Activated CD4-positive, alpha-beta memory T cell treated with anti-CD3 and anti-CD28 coated beads, Interleukin-2, amount 10 ng/mL, durations not matched to agents 7 days and 5 days (primary cell): ENCODE results near the gene SCARF1. TPM values are rescaled to one million over a fixed set of nuclear protein-coding genes. Genes with fewer than 3 reads are reported as not detected.

ENCODE experiments used
- CTCF ChIA-PET: fragments of 350-600 bp; sonication (Branson Sonifier 250); formaldehyde crosslinking; loops from one replicate; lab custom pipeline; 2021; ENCODE audit warnings: antibody characterized with exemption, inconsistent platforms; lab: Charles Lee
- POLR2A ChIA-PET: fragments of 350-600 bp; sonication (Branson Sonifier 250); formaldehyde crosslinking; loops from one replicate; lab custom pipeline; 2021; ENCODE audit warnings: antibody characterized with exemption; lab: Charles Lee
- DNase-seq: peaks from one replicate; pipeline ENCODE4 v3.0.0-alpha.2; 2020
- H3K27ac Mint-ChIP-seq: one replicate; pipeline ENCODE4 v1.8.0; 2021; ENCODE audit warnings: mild to moderate bottlenecking, mixed read lengths
- H3K27me3 Mint-ChIP-seq: one replicate; pipeline ENCODE4 v1.8.0; 2021; ENCODE audit warnings: mixed read lengths
- H3K36me3 Mint-ChIP-seq: one replicate; pipeline ENCODE4 v1.8.0; 2021; ENCODE audit warnings: low read depth, mixed read lengths
- H3K4me1 Mint-ChIP-seq: one replicate; pipeline ENCODE4 v1.8.0; 2021; ENCODE audit warnings: mixed read lengths
- H3K4me3 Mint-ChIP-seq: one replicate; pipeline ENCODE4 v1.8.0; 2021; ENCODE audit warnings: mild to moderate bottlenecking, mixed read lengths
- H3K9me3 Mint-ChIP-seq: one replicate; pipeline ENCODE4 v1.8.0; 2021; ENCODE audit warnings: mixed read lengths
- total RNA-seq, 2 experiments: library from RNA; stranded (reverse); gene quantifications; one replicate each; pipeline ENCODE4 v1.2.3, GENCODE V29; 2021

SCARF1 gene
- total RNA-seq, 2 experiments from 2014 or later = 2.8 to 3.2 TPM

DNA sequence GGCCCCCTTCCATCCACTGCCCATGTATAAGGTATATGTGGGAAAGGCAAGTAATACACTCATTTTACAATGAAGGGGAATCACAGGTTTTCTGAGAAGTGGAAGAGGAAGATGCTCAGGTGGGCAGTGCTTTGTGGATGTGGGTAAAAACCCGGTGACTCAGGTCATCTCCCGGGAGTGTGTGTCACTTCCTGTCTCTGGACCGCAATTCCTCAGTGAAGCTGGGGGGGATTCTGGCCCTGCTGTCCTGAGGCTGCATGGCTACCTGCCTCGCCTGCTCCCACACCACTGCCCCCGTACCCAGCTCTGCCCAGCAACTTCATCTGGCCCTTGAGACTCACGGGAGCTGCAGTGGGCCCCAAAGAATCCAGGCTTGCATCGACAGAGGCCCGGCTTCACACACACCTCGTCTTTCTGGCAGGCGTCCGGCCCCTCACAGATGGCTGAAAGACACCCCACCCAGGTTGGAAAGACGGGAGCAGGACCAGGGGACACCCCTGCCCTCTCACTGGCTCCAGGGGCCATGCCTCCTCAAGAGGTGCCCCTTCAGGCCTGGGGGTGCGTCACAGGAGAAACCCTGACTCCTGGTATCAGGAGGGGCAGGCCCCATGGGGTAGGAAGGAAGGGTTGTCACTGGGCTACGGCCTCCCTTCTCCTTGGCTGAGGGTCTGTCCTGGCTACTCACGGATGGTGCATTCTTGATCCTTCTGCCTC is 882 bp downstream of the SCARF1 start:
- H3K27me3 Mint-ChIP-seq = no peaks in the 10 kb centered on the region
- H3K9me3 Mint-ChIP-seq = no peaks in the 10 kb centered on the region
- H3K4me1 Mint-ChIP-seq = peaks cover 31% of the 10 kb centered on the region
- no peaks in the 10 kb centered on the region for H3K36me3 Mint-ChIP-seq
- H3K27ac Mint-ChIP-seq = peak overlapping the region; percentile 74
- H3K4me3 Mint-ChIP-seq = peak overlapping the region; percentile 72
- CTCF ChIA-PET = no interaction called here
- POLR2A ChIA-PET = interaction anchor here (3.2 kb wide), 1 partner anchor 72 kb away, joined by 11 read pairs; no protein-coding TSS in a partner anchor
- DNase-seq = peak; percentile 59

DNA sequence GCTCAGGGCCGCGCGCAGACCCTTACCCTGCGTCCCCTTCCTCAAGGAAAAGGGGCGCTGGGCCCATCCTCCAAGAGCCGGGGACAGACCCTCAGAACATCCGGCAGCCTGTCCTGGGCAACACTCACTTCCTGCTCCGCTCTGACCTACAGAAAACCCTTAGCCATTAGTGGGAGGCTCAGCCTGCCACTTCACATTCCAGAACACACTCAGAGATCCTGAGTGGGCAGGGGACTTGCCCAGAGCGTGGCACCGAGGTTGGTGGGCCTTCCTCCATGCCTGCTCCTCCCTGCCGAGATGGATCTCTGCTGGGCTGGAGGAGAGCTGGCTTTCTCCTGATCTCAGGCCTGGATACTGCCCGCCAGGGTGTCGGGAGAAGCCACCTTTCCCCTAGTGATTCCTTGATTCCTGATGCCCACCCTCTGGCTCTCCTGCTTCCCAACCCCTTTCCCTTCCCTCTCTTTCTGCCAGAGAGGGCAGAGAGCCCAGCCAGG is 1.5 kb downstream of the SCARF1 start:
- no peaks in the 10 kb centered on the region for H3K27me3 Mint-ChIP-seq

DNA sequence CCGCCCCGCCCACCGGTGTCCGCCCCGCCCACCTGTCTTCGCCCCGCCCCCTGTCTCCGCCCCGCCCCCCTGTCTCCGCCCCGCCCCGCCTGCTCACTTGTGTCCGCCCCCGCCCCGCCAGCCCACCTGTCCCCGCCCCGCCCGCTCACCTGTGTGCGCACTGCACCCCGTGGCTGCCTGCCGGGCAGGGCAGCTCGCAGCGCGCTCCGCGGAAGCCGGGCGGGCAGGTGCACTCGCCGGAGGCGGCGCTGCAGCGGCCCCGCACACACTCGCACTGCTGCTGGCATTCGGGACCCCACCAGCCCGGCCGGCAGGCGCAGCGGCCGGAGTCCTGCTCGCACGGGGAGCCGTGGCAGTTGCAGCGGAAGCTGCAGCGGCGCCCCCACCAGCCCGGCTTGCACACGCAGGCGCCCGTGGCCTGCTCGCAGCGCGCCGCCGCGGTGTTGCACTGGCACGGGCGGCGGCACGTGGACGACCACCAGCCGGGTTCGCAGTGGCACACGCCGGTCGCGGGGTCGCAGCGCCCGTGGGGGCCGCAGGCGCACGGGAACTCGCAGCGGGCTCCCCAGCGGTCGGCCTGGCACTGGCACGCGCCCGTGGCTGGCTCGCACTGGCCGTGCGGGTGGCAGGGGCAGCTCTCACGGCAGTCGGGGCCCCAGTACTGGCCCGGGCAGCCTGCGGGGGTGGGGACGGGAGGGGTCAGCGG is 2.1 kb downstream of the SCARF1 start:
- H3K4me3 Mint-ChIP-seq = peak overlapping the region; percentile 72
- H3K9me3 Mint-ChIP-seq = no peaks in the 10 kb centered on the region
- POLR2A ChIA-PET = interaction anchor here (1.1 to 3.2 kb wide), 2 partner anchors 73 to 82 kb away, joined by 3 to 11 read pairs; no protein-coding TSS in a partner anchor
- DNase-seq = peak; percentile 62
- CTCF ChIA-PET = interaction anchor here (1.1 kb wide), 1 partner anchor 69 kb away, joined by 4 read pairs; no protein-coding TSS in a partner anchor
- H3K27ac Mint-ChIP-seq = no peak overlapping the region
- H3K27me3 Mint-ChIP-seq = no peaks in the 10 kb centered on the region
- H3K4me1 Mint-ChIP-seq = peaks cover 31% of the 10 kb centered on the region
- no peaks in the 10 kb centered on the region for H3K36me3 Mint-ChIP-seq

More for the DNA sequence above, 1.5 kb downstream of the SCARF1 start:
- Mint-ChIP-seq H3K36me3 (no peaks in the 10 kb centered on the region), H3K4me3 (peak overlapping the region; percentile 72), H3K9me3 (no peaks in the 10 kb centered on the region), H3K4me1 (peaks cover 31% of the 10 kb centered on the region), H3K27ac (peak overlapping the region; percentile 74)
- CTCF ChIA-PET = interaction anchor here (1.1 kb wide), 1 partner anchor 70 kb away, joined by 4 read pairs; no protein-coding TSS in a partner anchor
- POLR2A ChIA-PET = interaction anchor here (1.1 to 3.2 kb wide), 2 partner anchors 73 to 83 kb away, joined by 3 to 11 read pairs; no protein-coding TSS in a partner anchor
- no peak for DNase-seq

DNA sequence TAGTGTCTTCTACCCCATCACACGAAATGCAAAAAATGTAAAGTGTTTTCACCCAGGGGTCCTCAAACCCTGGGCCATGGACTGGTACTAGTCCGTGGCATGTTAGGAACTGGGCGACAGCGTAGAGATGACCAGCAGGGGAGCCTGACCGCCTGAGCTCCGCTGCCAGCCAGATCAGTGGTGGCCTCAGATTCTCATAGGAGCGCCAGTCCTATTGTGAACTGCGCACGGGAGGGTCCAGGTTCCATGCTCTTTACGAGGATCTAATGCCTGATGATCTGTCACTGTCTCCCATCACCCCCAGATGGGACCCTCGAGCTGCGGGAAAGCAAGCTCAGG is 4.5 kb downstream of the SCARF1 start:
- CTCF ChIA-PET = interaction anchor here (1.0 to 1.1 kb wide), 2 partner anchors 11 to 67 kb away, joined by 4 read pairs; no protein-coding TSS in a partner anchor
- no peaks in the 10 kb centered on the region for H3K27me3 Mint-ChIP-seq
- H3K4me1 Mint-ChIP-seq = peaks cover 22% of the 10 kb centered on the region
- POLR2A ChIA-PET = interaction anchor here (1.2 to 1.4 kb wide), 2 partner anchors 9 to 12 kb away, joined by 4 to 5 read pairs; partner anchors contain the start of gene RILP
- no peaks in the 10 kb centered on the region for H3K9me3 Mint-ChIP-seq
- H3K27ac Mint-ChIP-seq = no peak overlapping the region
- no peak overlapping the region for H3K4me3 Mint-ChIP-seq
- no peaks in the 10 kb centered on the region for H3K36me3 Mint-ChIP-seq
- DNase-seq = no peak

DNA sequence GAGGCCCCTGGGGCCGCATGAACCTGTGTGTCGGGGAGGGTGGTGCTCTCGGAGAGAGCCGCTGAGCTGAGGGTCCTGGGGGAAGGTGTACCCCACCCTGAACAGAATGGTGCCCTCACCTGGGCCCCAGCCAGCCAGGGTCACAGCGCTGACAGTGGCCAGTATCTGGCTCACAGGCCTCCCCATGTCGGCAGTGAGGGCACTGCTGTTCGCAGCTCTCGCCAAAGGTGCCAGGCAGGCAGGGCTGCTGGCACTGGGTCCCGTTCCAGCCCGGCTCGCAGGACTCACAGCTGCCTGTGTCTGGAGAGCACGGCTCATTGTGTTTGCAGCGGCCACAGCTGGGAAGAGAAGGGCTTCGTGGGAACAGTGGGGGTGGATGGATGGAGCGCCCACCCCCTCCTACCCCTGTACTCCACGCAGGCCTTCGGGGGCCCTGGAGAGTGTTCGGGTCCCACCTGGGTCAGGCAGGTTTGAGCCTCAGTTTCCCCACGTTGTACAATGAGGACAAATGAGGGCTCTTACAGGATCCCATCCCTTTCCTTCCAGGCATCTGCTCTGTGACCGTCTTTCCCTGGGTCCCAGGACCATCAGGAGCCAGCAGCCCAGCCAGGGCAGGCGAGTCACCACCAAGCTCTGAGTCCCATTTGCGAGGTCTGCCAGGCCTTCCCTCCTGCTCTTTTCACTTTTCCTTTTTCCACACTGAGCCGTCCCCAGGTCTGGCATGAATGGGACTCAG is 5.0 kb downstream of the SCARF1 start:
- H3K4me1 Mint-ChIP-seq = peaks cover 17% of the 10 kb centered on the region
- no peak for DNase-seq
- no peak overlapping the region for H3K27ac Mint-ChIP-seq
- no peaks in the 10 kb centered on the region for H3K9me3 Mint-ChIP-seq
- ChIA-PET POLR2A (interaction anchor here (1.2 to 1.4 kb wide), 2 partner anchors 9 to 11 kb away, joined by 4 to 5 read pairs; partner anchors contain the start of gene RILP), CTCF (no interaction called here)
- no peaks in the 10 kb centered on the region for H3K27me3 Mint-ChIP-seq
- H3K36me3 Mint-ChIP-seq = no peaks in the 10 kb centered on the region
- H3K4me3 Mint-ChIP-seq = no peak overlapping the region

DNA sequence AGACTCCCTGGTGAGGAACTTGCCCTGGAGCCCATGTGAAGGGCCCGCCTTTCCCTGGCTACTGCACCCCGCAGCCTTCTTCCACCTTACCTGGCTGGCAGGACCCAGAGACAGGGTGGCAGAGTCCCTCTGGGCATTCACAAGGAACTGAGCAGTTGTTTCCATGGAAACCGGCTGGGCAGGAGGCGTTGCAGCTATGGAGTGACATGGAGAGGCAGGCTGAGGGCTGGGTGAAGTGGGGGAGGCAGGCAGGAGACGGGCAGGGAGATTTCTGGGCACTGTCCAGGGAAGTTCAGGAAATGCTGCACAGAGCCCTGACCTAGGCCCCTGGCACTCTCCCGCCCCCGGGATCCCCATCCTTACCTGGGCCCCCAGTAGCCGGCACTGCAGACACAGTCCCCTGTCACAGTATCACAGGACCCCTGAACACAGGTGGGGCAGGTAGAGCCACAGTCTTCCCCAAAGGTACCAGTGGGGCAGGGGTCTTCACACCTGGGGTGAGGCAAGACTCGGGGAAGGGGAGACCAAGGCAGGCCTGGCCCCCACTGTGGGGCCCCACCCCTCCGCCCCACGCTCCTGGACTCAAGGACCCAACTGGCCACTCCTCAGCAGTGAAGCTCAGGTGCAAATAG is 5.9 kb downstream of the SCARF1 start:
- H3K36me3 Mint-ChIP-seq = no peaks in the 10 kb centered on the region
- ChIA-PET CTCF (interaction anchor here (0.7 kb wide), 1 partner anchor 217 kb away, joined by 3 read pairs; no protein-coding TSS in a partner anchor), POLR2A (interaction anchor here (1.8 kb wide), 1 partner anchor 11 kb away, joined by 5 read pairs; the partner anchor contains the start of gene SLC43A2)
- H3K27me3 Mint-ChIP-seq = no peaks in the 10 kb centered on the region
- no peaks in the 10 kb centered on the region for H3K9me3 Mint-ChIP-seq
- H3K4me3 Mint-ChIP-seq = no peak overlapping the region
- H3K27ac Mint-ChIP-seq = no peak overlapping the region
- no peak for DNase-seq
- H3K4me1 Mint-ChIP-seq = peaks cover 9% of the 10 kb centered on the region

DNA sequence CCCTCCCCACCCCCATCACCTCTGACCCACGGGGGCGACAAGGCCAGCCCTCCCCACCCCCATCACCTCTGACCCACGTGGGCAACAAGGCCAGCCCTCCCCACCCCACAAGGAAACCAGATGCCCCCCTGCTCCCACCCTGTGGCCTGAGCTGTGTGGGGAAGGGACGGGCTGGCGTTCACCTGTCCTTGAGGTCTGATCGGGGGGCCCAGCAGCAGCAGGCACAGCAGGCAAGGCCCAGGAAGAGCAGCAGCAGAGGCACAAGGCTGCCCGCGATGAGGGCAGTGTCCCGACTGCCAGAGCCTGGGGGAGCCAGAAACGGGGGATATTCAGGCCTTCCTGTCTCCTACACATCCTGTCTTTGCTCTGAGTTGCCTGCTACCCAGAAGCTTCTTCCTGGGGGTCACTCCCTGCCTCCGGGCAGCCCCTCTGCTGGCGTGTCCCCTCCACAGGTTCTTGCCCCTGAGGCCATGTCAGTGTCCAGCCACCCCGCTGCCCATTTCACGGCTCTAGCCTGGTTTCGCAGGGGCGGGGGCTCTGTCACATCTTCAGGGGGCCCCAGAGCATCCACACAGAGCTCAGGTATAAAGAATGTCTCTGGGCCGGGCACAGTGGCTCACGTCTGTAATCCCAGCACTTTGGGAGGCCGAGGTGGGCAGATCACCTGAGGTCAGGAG is 6.8 kb downstream of the SCARF1 start:
- CTCF ChIA-PET = interaction anchor here (0.7 to 1.1 kb wide), 2 partner anchors 8 to 216 kb away, joined by 3 to 4 read pairs; no protein-coding TSS in a partner anchor
- no peak overlapping the region for H3K4me3 Mint-ChIP-seq
- no peaks in the 10 kb centered on the region for H3K27me3 Mint-ChIP-seq
- H3K9me3 Mint-ChIP-seq = no peaks in the 10 kb centered on the region
- no peaks in the 10 kb centered on the region for H3K36me3 Mint-ChIP-seq
- POLR2A ChIA-PET = interaction anchor here (1.8 kb wide), 1 partner anchor 10 kb away, joined by 5 read pairs; the partner anchor contains the start of gene SLC43A2
- no peak overlapping the region for H3K27ac Mint-ChIP-seq
- no peaks in the 10 kb centered on the region for H3K4me1 Mint-ChIP-seq
- DNase-seq = no peak

DNA sequence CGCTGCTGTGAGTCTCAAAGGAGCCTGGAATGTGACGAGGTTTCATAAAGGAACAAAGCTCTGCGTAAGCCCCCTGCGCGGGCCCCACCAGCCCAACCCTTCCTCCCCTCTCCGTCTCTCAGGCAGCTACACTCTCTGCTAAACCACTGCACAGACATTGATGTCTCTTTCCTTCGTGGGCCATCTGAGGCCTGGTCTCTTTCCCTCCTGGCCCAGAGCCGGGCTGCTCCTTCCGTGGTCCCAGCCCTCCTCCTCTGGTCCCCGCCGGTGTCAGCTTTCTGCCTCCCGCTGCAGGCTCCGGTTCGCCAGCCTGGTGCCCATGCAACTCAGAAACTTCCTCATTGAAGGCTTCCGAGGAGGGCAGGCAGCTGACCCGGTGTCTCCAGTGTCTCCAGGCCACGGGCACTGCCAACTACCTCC is 7.4 kb downstream of the SCARF1 start:
- Mint-ChIP-seq H3K27ac (no peak overlapping the region), H3K4me3 (no peak overlapping the region), H3K4me1 (no peaks in the 10 kb centered on the region), H3K36me3 (no peaks in the 10 kb centered on the region), H3K27me3 (no peaks in the 10 kb centered on the region), H3K9me3 (no peaks in the 10 kb centered on the region)
- DNase-seq = no peak
- POLR2A ChIA-PET = interaction anchor here (1.8 kb wide), 1 partner anchor 9 kb away, joined by 5 read pairs; the partner anchor contains the start of gene SLC43A2
- CTCF ChIA-PET = interaction anchor here (1.1 kb wide), 1 partner anchor 8 kb away, joined by 4 read pairs; no protein-coding TSS in a partner anchor

DNA sequence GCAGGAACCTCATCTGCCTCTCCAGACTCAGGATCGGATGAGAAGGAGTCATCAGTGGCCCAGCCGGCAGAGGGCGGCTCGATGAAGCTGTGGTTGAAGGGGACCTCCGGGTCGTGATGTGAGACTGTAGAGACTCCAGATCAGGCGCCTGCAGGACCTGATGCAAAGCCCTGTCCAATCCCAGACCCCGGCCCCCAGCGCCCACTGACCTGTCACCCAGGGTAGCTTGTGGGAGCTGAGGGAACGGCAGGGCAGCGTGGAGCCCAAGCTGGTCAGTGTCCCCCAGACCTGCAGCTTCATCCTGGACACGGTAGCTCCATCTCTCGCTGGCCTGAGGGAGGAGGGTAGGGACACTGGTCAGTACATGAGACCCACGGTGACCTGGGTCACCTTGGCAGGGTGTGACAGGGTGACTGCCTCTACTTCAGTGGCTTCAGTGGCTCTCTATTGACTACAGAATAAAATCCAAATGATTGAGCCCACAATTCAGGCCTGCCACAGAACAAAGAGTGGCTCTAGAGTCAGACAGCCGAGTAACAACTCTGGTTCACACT is 8.7 kb downstream of the SCARF1 start:
- no peak overlapping the region for H3K27ac Mint-ChIP-seq
- DNase-seq = no peak
- no peaks in the 10 kb centered on the region for H3K4me1 Mint-ChIP-seq
- ChIA-PET CTCF (interaction anchor here (1.6 kb wide), 1 partner anchor 12 kb away, joined by 5 read pairs; the partner anchor contains the start of gene RILP), POLR2A (no interaction called here)
- H3K9me3 Mint-ChIP-seq = no peaks in the 10 kb centered on the region
- peaks cover under 1% of the 10 kb centered on the region for H3K27me3 Mint-ChIP-seq
- no peak overlapping the region for H3K4me3 Mint-ChIP-seq
- H3K36me3 Mint-ChIP-seq = no peaks in the 10 kb centered on the region

DNA sequence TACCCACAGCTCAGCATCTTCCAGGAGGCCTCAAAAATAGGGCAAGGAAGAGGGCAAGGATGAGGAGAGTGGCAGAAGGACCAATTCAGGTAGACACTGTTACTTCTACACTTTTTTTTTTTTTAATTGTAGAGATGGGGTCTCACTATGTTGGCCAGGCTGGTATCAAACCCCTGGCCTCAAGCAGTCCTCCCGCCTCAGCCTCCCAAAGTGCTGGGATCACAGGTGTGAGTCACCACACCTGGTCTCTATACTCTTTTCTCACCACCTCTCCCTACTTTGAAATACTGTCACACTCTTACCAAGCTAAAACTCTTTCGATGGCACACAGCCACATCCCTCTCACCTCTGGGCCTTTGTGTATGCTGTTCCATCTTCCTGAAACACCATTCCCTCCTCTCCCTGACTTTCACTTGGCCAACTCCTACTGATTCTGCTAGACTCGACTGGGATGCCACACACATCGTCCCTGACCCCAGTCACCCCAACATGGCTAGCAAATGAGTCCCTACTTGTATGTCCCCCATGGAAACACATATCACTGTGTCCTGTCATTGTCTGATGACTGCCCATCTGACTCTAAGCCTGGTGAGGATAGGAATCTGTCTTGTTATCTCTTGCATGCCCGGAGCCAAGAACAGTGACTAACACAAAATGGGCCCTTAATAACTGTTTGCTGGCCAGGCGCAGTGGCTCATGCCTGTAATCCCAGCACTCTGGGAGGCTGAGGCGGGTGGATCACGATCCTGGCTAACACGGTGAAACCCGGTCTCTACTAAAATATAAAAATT is 9.7 kb downstream of the SCARF1 start:
- Mint-ChIP-seq H3K4me3 (no peak overlapping the region), H3K36me3 (no peaks in the 10 kb centered on the region), H3K9me3 (no peaks in the 10 kb centered on the region), H3K27me3 (peaks cover 5% of the 10 kb centered on the region), H3K27ac (no peak overlapping the region), H3K4me1 (no peaks in the 10 kb centered on the region)
- no peak for DNase-seq
- CTCF ChIA-PET = interaction anchor here (1.4 to 1.6 kb wide), 2 partner anchors 13 to 62 kb away, joined by 4 to 5 read pairs; partner anchors contain the start of gene RILP
- POLR2A ChIA-PET = no interaction called here
